GM18951 (cell line): Measurements from ENCODE around the gene DDX47.
"Not testable (repeated sequence)": the region's sequence is repeated elsewhere in the genome, so short reads cannot be mapped to it uniquely, and the experiment has no call there.

ENCODE experiments used
- POLR2A ChIP-seq: IDR thresholded peaks from 4 replicates; pipeline ENCODE4 v1.6.1; 2011; ENCODE audit warnings: mild to moderate bottlenecking; ENCODE audit not compliant: insufficient read length, insufficient read depth; ENCODE audit errors: extremely low read depth
- in situ Hi-C: fragments of 300-500 bp; cut with MboI; formaldehyde crosslinking; loops from one replicate; pipeline ENCODE4 v1.12.0; 2022; ENCODE audit warnings: low sequenced_read_pairs, mixed read lengths, inconsistent platforms; ENCODE audit not compliant: unreplicated experiment

Gene DDX47

DNA sequence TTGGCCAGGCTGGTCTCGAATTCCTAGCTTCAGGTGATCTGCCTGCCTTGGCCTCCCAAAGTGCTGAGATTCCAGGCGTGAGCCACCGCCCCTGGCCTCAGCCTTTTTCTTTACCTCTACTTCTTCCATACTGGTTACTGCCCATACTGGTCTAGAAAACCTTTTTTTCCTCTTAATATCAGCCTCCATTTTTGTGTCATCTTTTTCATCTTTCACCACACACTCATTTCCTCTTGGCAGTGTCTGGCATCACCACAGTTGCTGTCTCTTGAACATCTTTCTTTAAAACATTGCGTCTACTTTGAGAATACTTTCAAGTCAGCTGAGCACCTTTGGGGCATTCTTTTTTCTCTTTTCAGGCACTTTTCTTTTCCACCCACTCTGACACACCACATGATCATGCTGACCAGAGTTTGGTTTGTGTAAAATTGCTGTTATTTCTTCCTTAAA, 32.7 kb downstream of the DDX47 start:
- in situ Hi-C loops: no loop called here
- TF ChIP-seq POLR2A: no peak

DNA sequence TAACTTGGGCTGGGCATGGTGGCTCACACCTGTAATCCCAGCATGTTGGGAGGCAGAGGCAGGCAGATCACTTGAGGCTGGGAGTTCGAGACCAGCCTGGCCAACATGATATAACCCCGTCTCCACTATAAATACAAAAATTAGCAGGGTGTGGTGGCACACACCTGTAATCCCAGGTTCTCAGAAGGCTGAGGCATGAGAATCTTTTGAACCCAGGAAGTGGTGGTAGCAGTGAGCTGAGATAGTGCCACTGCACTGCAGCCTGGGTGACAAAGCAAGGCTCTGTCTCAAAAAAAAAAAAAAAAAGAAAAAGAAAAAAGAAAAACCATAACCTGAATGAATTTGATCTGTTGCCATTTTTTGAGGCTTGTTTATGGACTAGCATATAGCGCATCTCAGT, 33.6 kb downstream of the DDX47 start:
- in situ Hi-C loops: not testable (repeated sequence)

DNA sequence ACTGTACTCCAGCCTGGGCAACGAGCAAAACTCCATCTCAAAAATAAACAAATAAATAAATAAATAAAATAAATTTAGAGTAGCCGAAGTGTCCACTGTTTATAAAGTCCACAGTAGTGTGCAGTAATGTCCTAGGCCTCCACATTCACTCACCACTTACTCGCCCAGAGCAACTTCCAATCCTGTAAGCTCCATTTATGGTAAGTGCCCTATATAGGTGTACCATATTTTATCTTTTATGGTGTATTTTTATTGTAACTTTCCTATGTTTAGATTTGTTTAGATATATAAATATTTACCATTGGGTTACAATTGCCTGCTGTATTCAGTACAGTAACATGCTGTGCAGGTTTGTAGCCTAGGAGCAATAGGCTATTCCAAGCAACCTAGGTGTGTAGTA, 40.3 kb downstream of the DDX47 start:
- in situ Hi-C loops: no loop called here
- no peak for TF ChIP-seq POLR2A

DNA sequence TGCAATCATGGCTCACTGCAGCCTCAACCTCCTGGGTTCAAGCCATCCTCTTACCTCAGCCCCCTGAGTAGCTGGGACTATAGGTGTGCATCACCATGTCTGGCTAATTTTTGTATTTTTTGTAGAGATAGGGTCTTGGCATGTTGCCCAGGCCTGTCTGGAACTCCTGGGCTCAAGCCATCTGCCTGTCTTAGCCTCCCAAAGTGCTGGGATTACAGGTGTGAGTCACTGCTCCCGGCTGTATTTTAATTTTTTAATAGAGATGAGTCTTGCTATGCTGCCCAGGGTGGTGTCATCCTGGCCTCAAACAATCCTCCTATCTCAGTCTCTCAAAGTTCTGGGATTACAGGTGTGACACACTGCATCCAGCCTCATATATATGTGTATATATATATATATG, 46.5 kb downstream of the DDX47 start:
- TF ChIP-seq POLR2A: no peak

DNA sequence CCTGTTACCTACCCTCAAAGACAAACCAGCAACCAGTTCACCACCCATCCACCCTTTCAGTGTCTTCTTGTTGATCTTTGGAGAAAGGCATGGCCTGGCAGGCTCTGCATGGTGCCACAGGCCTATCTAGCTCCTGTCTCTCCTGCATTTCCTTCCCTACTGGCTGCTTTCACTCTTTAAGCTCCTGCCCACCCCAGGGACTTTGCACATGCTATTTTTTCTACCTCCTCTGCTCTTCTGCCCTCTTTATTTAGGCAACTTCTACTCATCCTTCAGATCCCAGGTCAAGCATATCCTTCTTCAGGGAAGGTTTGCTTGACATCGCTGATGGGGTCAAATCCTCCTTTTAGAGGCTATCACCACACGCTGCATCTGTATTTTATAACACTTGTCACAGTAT, 51.1 kb downstream of the DDX47 start:
- TF ChIP-seq POLR2A: no peak
- in situ Hi-C loops: no loop called here

More for the DNA sequence above, 46.5 kb downstream of the DDX47 start:
- in situ Hi-C loops: no loop called here

DNA sequence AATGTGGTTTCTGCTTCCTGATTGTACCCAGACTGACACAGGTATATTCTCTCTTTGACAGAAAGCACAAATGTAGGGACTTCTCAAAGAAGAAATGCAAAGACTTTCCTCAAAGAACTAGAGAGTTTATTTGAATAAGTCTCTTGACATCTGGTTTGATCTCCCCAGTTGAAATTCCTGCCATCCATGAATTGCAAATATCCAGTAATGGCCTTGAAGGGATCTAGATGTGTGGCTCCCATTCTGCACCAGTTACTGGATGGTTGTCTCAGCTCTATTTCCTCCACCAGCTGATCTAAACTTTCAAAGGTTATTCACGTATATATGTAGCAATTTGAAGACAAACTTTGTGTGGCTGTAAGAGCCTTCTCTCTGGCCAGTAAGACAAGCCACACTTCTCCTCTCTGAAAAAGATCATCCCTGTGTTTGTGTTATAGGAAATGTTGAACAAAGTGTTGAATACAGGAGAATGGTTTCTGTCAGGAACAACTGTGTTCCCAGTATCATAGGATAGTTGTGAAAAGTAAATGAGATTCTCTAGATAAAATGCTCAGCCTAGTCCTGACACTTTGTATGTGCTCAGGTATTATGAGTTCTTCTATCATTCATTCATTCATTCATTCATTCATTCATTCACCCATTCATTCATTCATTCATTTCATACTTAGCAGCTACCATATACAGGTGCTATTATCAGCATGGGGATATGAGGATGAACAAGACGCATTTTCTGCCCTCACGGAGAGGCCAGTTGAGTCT, 55.5 kb downstream of the DDX47 start:
- TF ChIP-seq POLR2A: no peak
- in situ Hi-C loops: no loop called here

DNA sequence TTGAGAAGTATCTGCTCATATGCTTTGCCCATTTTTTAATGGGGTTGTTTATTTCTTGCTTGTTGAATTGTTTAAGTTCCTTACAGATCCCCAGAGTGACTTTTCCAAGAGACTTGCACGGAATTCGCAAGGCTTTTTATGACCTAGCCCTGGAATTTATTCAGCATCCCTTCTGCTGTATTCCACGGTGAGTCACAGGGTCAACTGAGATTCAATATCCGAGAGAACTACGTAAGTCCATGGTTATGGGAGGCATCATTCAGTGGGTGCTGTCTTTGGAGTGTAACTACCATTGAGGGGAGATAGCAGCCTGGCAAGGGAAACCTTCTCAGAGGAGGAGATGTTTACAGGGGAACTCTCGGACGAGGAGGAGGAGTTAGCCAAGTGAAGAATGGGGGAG, 57.3 kb downstream of the DDX47 start:
- in situ Hi-C loops: no loop called here
- TF ChIP-seq POLR2A: no peak

DNA sequence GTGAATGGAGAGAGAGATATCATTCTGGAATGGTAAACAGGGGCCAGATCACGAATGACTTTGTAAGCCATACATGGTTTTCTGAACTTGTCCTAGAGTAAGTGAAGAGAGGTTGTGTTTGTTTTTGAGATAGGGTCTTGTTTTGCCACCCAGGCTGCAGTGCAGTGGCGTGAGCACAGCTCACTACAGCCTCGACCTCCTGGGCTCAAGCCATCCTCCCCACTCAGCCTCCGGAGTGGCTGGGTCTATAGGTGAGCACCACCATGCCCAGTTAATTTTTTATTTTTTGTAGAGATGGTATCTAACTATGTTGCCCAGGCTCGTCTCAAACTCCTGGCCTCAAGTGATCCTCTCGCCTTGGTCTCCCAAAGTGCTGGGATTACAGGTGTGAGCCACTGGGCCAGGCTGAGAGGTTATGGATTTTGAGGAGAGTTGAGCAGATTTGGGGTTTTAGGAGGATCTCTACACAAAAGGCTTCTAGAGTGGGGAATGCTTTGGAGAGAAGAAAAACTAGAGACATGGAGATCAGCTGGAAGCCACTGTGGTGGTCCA, 58.5 kb downstream of the DDX47 start:
- in situ Hi-C loops: no loop called here
- no peak for TF ChIP-seq POLR2A

DNA sequence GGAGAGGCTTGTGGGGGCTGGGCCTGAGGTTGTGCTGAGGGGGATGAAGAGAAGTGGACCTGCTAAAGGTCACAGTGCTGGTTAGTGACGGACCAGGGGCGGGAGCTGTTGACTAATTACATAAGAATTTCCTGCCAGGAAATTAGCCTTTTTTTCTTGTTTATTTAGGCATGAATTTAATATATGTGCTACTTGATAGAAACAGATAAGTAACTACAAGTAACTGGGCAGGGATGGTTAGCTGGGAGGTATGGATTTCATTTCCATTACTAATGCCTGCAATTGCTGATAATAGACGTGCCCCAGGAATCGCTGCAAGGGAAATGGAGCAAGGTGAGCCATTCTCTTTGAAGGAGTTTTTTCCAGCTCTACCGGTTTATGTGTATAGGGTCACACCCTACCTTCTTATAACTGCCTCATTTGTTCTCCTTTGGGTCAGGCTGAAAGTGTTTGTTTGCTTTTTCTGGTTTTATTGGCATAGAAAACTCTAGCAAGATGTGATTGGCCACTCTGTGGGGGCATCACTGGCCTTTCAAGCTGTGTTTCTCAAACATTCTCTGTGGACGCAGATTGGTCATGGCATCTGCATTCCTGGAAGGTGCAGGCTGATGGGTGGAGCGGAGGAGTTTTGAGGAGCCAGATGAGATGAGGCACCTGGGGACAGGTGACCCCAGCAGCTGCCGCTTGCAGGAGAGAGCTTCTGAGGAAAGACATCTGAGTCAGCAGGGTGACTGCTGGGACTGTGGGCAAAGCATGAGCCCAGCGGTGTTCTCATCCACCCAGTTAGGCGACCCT, 59.2 kb downstream of the DDX47 start:
- in situ Hi-C loops: no loop called here
- TF ChIP-seq POLR2A: no peak

DNA sequence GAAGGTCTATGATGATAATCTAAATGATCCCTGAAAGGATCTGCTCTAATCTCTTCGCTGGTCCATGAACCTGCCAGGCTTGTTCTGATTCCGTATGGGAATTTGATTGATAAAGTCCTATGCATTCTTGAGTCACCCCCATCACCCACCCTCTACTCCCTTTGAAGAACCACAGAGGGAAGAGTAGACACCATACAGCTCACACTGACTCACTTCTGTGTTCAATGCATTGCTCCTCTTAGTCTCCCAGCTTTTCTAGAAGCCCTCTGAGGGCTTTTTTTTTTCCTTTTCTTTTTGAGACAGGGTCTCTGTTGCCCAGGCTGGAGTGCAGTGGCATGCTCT, 59.8 kb downstream of the DDX47 start:
- in situ Hi-C loops: no loop called here
- TF ChIP-seq POLR2A: no peak

DNA sequence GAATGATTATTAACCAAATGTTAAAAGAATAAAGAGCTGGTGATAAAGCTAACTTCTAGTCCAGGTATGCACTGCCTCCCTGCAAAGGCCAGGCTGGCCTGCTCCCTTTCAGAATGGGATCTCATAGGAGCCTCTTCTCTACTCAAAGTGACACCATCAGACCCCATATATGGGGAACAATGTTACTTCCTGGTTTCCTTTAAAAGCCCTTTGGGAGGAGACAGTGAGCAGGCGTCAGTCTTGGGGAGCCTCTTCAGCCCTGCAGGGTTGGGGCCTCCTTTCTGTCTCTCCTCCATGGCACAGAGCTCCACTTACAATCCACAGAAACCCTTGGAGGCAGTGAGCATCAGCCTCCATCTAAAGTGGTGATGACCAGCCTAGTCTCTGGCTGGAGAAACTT, 60.9 kb downstream of the DDX47 start:
- no peak for TF ChIP-seq POLR2A
- in situ Hi-C loops: no loop called here

DNA sequence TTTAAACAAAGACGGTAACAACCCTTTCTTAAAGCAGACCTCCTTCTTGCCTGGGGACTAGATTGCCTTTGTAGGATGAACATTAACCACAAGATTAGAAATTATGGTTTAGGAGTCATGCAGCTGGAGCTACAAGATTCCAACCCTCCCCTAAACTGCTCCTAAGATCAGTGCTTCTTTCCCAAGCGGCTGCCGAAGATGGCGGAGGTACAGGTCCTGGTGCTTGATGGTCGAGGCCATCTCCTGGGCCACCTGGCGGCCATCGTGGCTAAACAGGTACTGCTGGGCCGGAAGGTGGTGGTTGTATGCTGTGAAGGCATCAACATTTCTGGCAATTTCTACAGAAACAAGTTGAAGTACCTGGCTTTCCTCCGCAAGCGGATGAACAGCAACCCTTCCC, 62.2 kb downstream of the DDX47 start:
- in situ Hi-C loops: not testable (repeated sequence)

DNA sequence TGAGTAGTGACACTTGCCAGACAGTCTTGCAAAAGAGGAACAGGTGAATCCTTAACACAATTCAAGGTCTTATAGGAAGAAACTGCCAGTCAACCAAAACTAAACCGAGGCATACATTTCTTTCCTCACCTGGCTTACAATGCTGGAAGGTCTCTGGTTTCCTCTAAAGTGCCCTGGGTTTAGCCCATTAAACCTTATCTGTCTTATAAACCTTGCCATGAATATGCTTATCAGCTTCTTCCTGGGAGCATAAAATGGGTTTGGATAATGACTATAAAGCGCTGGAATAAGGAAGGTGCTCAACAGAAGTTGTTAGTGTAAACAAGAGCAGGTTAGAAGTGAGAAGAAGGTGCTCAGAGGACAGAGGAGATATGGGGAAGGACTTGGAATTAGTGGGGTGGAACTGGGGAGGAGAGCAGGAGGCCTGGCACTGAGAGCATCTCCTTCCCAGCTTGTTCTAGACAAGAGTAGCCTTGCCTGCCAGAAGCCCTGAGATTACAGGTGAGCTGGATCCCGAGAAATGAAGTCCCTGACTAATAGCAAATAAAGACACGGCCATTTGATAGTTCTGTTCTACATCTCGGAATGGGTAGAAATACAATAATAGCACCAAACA, 64.1 kb downstream of the DDX47 start:
- TF ChIP-seq POLR2A: no peak
- in situ Hi-C loops: no loop called here
